KOPT-K1 (cell line): Measurements from ENCODE around the gene SARS2.
A peak's percentile ranks its signal among the peaks of the same experiment; 100 is the strongest.
"Not testable (repeated sequence)": the region's sequence is repeated elsewhere in the genome, so short reads cannot be mapped to it uniquely, and the experiment has no call there.

ENCODE experiments used
- H3K27ac ChIP-seq: fragments of 200-600 bp; sonication (generic); 2 replicates; pipeline ENCODE4 v1.5.1; 2016; ENCODE audit warnings: antibody characterized with exemption, mild to moderate bottlenecking, low read depth, low read length; ENCODE audit not compliant: poor library complexity, severe bottlenecking
- H3K36me3 ChIP-seq: fragments of 200-600 bp; sonication (generic); 2 replicates; pipeline ENCODE4 v1.5.1; 2017; ENCODE audit warnings: antibody characterized with exemption, mild to moderate bottlenecking, low read length, moderate library complexity; ENCODE audit not compliant: insufficient read depth
- H3K9me3 ChIP-seq: fragments of 200-600 bp; sonication (generic); 2 replicates; pipeline ENCODE4 v1.5.1; 2017; ENCODE audit warnings: antibody characterized with exemption, low read length, mild to moderate bottlenecking; ENCODE audit not compliant: insufficient read depth, poor library complexity, severe bottlenecking

Gene SARS2

GRCh38 chr19:38894968-38895367 lies 35.6 kb downstream of the SARS2 start:
- Histone ChIP-seq H3K9me3 (no peaks in the 10 kb centered on the region), H3K27ac (no peak overlapping the region)

DNA sequence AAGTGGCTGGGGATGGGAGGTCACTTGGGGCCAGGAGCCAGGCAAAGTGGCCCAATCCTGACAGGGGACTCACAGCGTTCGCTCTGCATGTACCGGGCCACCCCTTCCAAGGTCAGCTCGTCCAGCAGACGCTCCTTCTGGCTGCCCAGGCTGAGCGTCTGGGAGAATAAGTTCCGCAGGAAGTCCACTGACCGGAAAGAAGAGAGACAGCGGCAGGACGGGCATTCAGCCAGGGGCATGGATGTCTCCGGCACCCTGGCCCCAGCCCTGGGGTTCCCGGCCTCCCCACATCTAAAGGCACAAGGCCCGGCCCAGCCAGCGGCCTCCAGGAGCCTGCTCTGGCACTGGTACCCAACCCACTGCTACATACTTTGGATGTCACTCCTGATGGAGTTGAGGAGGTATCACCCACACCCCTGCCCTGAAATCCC lies 37.2 kb downstream of the SARS2 start:
- H3K9me3 ChIP-seq = no peaks in the 10 kb centered on the region
- H3K27ac ChIP-seq = no peak overlapping the region
- H3K36me3 ChIP-seq = peaks cover 25% of the 10 kb centered on the region; the same call in 1 of the 2 replicates

More at GRCh38 chr19:38894968-38895367, 35.6 kb downstream of the SARS2 start:
- H3K36me3 ChIP-seq = peaks cover 9% of the 10 kb centered on the region; the same call in 1 of the 2 replicates

GRCh38 chr19:38892841-38893240 lies 37.7 kb downstream of the SARS2 start:
- Histone ChIP-seq H3K9me3 (no peaks in the 10 kb centered on the region), H3K36me3 (peaks cover 30% of the 10 kb centered on the region; the same call in 1 of the 2 replicates), H3K27ac (no peak overlapping the region)

DNA sequence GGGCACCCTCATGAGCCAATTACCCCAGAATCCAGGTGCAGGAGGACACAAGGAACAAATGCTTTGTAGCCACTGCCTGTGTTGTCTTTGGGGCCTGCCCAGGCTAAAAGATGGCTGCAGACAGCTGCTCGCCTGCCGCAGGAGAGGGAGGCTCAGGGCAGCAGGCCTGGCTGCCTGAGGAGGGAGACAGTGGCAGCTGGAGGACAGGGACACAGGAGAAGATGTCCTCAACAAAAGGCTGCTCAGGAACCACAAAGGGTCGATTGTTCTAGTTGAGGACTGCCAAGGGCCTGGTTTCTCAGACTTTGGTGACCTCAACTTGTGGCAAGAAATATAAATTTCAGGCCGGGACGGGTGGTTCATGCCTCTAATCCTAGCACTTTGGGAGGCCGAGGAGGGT lies 38.8 kb downstream of the SARS2 start:
- Histone ChIP-seq H3K36me3 (peaks cover 32% of the 10 kb centered on the region; the same call in 1 of the 2 replicates), H3K27ac (no peak overlapping the region), H3K9me3 (no peaks in the 10 kb centered on the region)

- Histone ChIP-seq H3K36me3 (peaks cover 32% of the 10 kb centered on the region; the same call in 1 of the 2 replicates), H3K9me3 (no peaks in the 10 kb centered on the region), H3K27ac (no peak overlapping the region)
These were observed 39.9 kb downstream of the SARS2 start for GRCh38 chr19:38890686-38891085.

DNA sequence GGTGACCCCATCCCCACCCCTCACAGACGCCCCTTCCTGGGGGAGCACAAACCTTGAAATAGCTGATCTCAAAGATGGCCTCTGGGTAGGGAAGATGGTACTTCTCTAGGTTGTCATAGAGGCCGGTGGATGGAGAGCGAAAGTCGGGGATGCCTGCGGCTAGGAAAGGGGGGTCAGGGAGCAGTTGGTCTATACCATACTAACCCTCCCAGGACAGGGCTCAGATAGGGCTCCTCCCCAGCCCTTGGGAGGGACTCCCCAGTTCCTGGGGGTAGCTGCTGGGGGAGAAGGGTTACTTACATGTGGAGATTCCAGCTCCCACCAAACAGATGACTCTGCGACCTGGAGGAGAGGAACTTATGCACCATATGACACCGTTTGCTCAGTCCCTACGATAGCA lies 40.8 kb downstream of the SARS2 start:
- Histone ChIP-seq H3K36me3 (peaks cover 32% of the 10 kb centered on the region; the same call in 1 of the 2 replicates), H3K27ac (no peak overlapping the region), H3K9me3 (no peaks in the 10 kb centered on the region)

GRCh38 chr19:38888876-38889275 lies 41.7 kb downstream of the SARS2 start:
- Histone ChIP-seq H3K9me3 (no peaks in the 10 kb centered on the region), H3K27ac (no peak overlapping the region), H3K36me3 (peaks cover 32% of the 10 kb centered on the region; the same call in 1 of the 2 replicates)

DNA sequence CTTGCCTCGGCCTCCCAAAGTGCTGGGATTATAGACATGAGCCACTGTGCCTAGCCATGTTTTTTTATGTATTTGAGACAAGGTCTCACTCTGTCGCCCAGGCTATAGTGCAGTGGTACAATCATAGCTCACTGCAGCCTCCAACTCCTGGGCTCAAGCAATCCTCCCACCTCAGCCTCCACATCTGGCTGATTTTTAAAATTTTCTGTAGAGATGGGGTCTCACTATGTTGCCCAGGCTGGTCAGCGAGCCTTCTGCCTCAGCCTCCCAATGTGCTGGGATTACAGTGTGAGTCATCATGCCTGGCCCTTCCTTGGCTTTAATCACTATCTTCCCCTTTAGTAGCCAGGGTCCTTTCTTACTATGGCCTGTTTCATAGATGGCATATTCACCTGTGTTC lies 45.9 kb downstream of the SARS2 start:
- peaks cover 35% of the 10 kb centered on the region; the same call in 1 of the 2 replicates for H3K36me3 ChIP-seq
- H3K27ac ChIP-seq, H3K9me3 ChIP-seq: not testable (repeated sequence)

DNA sequence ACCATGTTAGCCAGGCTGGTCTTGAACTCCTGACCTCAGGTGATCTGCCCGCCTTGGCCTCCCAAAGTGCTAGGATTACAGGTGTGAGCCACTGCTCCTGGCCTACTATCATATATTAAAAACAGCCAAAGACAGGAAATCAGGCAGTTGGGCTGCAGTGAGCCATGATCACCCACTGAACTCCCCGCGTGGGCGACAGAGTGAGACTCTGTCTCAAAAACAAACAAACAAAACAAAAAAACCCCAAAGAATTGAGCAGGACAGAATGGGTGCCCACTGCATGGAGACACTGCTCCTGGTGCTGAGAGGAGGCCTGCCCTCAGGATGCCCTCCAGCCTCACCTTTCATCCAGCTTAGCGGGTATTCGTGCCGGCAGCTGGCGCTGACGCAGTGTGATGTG lies 47.3 kb downstream of the SARS2 start:
- Histone ChIP-seq H3K27ac (no peak overlapping the region), H3K36me3 (peaks cover 21% of the 10 kb centered on the region; the same call in 1 of the 2 replicates), H3K9me3 (no peaks in the 10 kb centered on the region)

DNA sequence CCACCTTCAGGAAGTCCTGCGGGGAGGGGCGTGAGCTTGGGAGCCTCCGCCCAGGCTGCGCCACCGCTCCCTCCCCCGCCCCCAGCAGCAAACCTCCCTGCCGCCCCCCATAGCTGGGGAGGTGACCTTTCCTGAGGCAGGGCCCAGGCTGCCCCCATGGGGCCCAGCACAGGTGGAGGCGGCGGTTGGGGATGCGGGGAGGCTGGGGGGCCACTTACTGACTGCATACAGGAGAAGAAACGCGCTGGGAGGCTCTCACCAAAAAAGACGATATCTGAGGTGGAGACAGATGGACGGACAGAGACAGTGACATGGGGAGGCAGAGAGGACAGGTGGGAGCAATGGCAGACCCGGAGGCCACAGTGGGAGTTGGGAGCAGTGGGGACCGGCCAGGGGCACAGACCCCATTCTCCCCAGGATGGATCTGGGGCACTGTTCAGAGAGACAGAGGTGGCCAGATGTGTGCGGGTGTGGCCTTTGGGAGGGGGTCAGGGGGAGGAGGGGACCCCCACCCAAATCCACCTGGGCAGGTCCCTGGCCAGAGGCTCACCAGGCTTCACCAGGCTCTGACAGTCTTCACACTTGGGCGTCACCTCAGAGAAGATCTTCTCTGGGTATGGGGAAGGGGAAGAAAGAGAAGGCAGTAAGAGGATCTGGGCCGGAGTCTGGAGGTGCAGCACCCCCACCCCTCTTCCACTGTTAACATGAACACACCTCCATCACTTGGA lies 49.5 kb downstream of the SARS2 start:
- Histone ChIP-seq H3K9me3 (no peaks in the 10 kb centered on the region), H3K27ac (no peak overlapping the region), H3K36me3 (peaks cover 15% of the 10 kb centered on the region; the same call in 1 of the 2 replicates)

GRCh38 chr19:38880076-38880881 lies 50.3 kb downstream of the SARS2 start:
- peaks cover 15% of the 10 kb centered on the region; the same call in 1 of the 2 replicates for H3K36me3 ChIP-seq
- no peaks in the 10 kb centered on the region for H3K9me3 ChIP-seq
- H3K27ac ChIP-seq = peak overlapping the region; percentile 9

DNA sequence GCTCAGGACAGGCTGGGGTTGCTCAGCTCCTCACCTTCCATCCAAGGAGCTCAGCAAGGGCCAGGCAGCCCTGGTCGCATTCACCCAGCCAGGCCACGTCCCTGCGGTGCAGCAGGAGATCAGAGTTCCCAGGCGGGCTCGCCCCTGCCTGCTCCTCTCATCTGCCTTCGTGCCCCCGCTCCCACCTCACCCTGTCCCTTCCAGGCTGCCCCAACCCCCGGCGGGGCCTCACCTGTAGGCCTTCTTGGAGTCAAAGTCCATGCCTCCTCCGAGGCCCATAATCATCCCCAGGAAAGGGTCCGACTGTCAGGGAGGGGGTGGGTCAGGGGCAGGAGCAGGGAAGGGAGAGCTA lies 51.2 kb downstream of the SARS2 start:
- no peaks in the 10 kb centered on the region for H3K9me3 ChIP-seq
- H3K27ac ChIP-seq = peak overlapping the region; percentile 91
- H3K36me3 ChIP-seq = peaks cover 15% of the 10 kb centered on the region; the same call in 1 of the 2 replicates

- Histone ChIP-seq H3K36me3 (peaks cover 15% of the 10 kb centered on the region; the same call in 1 of the 2 replicates), H3K27ac (peak overlapping the region; percentile 91), H3K9me3 (no peaks in the 10 kb centered on the region)
These were observed 51.8 kb downstream of the SARS2 start for GRCh38 chr19:38878575-38879399.

GRCh38 chr19:38877781-38878574 lies 52.6 kb downstream of the SARS2 start, which contains the start of gene RINL:
TSS of gene RINL (minus strand) at chr19:38878275. CDS start at chr19:38876742, 1,533 bp downstream.
- peak within 1 kb of the TSS; percentile 91 for H3K27ac ChIP-seq

More at GRCh38 chr19:38877781-38878574, 52.6 kb downstream of the SARS2 start, which contains the start of gene RINL:
- peaks cover 15% of the 10 kb centered on the region; the same call in 1 of the 2 replicates for H3K36me3 ChIP-seq
- no peaks in the 10 kb centered on the region for H3K9me3 ChIP-seq
